ENCODE data around the gene CCDC91.
"Not testable (repeated sequence)": the region's sequence is repeated elsewhere in the genome, so short reads cannot be mapped to it uniquely, and the experiment has no call there.

DNA sequence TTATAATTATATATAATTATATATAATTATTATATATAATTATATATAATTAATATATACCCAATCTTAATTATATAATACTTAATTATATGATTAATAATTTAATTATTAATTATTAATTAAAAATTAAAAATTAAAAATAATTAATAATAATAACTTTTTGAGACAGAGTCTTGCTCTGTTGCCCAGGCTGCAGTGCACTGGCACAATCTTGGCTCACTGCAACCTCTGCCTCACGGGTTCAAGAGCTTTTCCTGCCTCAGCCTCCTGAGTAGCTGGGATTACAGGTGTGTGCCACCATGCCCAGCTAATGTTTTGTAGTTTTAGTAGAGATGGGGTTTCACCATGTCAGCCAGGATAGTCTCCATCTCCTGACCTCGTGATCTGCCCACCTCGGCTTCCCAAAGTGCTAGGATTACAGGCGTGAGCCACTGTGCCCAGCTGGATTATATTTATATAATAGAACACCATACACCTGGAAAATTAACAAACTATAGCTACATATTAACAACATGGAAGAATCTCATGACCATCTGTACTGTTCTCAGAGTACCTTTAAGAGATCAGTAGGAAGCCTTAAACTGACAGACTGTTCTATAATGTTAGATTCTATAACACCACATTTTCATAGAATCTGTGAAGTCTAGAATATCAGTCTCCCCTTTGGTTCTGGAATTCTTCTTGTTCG is 77.8 kb downstream of the CCDC91 start:
- TF ChIP-seq POLR2A, POLR2AphosphoS5 (IDR thresholded peaks at IDR 0.05; ENCODE audit: low read depth, low read length): not testable (repeated sequence)
